ENCODE results near the gene RABGEF1. TPM values are rescaled to one million over a fixed set of nuclear protein-coding genes. Genes with fewer than 3 reads are reported as not detected.

The RABGEF1 gene
- total and polyA plus RNA-seq, 9 of the 15 experiments (the other 6 are each of a cell fraction or from before 2014, with no cell fraction given): 7.0 to 29.3 (median 20.5) TPM

- peaks cover 69% of the 10 kb centered on the region for H3K36me3 ChIP-seq (ENCODE audit: control insufficient read depth, insufficient read depth, low read length)
- ChIA-PET CTCF (ENCODE audit: low intra/inter-chr PET ratio) (interaction anchor here (0.5 kb wide), 1 partner anchor 88 kb away, joined by 3 read pairs; no protein-coding TSS in a partner anchor), POLR2A (interaction anchor here (0.6 kb wide), 1 partner anchor 1887 kb away, joined by 3 read pairs; no protein-coding TSS in a partner anchor)
- H3K4me2 ChIP-seq (ENCODE audit: insufficient read depth, low read length): no peak overlapping the region
- no peaks in the 10 kb centered on the region for H3K79me2 ChIP-seq (ENCODE audit: control insufficient read depth, insufficient read depth, low read length)
- H3K9me1 ChIP-seq (ENCODE audit: control insufficient read depth, insufficient read depth, low read length): no peaks in the 10 kb centered on the region
- DNase-seq (ENCODE audit: extremely low read depth in 1 of 4, low spot score in 3 of 4): no peak
- no peaks in the 10 kb centered on the region for H3K9me3 ChIP-seq (replicated peaks; ENCODE audit: control insufficient read depth, insufficient read depth, low read depth, low read length)
- H4K20me1 ChIP-seq (replicated peaks; ENCODE audit: control insufficient read depth, insufficient read depth, low read length): no peaks in the 10 kb centered on the region
- no peak overlapping the region for H3K27ac ChIP-seq (ENCODE audit: extremely low read depth, low read depth, low read length)
- no TSS peak for BruUV-seq (replicated peaks)
- H2AFZ ChIP-seq (ENCODE audit: low read depth, low read length): no peak overlapping the region
- intact Hi-C loops (cut with micrococcal nuclease): no loop called here
- in situ Hi-C loops (cut with MboI): no loop called here
- WGBS (ENCODE audit: insufficient coverage, low coverage, missing lambda C conversion rate): 84% methylated on average over 9 of the region's 9 CpGs
- no peak overlapping the region for H3K4me3 ChIP-seq
- no peak for FAIRE-seq
- no peak for ATAC-seq
- H3K27me3 ChIP-seq (ENCODE audit: control insufficient read depth in 2 of 2, insufficient read depth in 2 of 2, low read length in 2 of 2): no peaks in the 10 kb centered on the region
- H3K9ac ChIP-seq (ENCODE audit: insufficient read depth in 1 of 2, low read depth in 2 of 2, low read length in 2 of 2): no peak overlapping the region
- no peaks in the 10 kb centered on the region for H3K4me1 ChIP-seq (replicated peaks in 1 of 2; ENCODE audit: control insufficient read depth in 2 of 2, insufficient read depth in 2 of 2, low read length in 2 of 2)
- no peak for TF ChIP-seq E2F8 (IDR thresholded peaks at IDR 0.05; ENCODE audit: low read depth, partially characterized antibody)
- TF ChIP-seq KLF1 (tag; IDR thresholded peaks at IDR 0.05): no peak
- no peak for TF ChIP-seq CBFB (CRISPR knock-in tag; IDR thresholded peaks at IDR 0.05)
- TF ChIP-seq ZNF445 (CRISPR knock-in tag; IDR thresholded peaks at IDR 0.05; ENCODE audit: low read depth): no peak
- no peak for TF ChIP-seq RUNX1 (IDR thresholded peaks at IDR 0.05; ENCODE audit: low read depth)
- TF ChIP-seq ARID3A (IDR thresholded peaks at IDR 0.05; ENCODE audit: borderline replicate concordance, low read depth, low read length): no peak
- TF ChIP-seq TSHZ1 (CRISPR knock-in tag; IDR thresholded peaks at IDR 0.05): no peak
- TF ChIP-seq SMAD1 (IDR thresholded peaks at IDR 0.05; ENCODE audit: low read depth, low read length, partially characterized antibody): no peak
- TF ChIP-seq POLR2B (IDR thresholded peaks at IDR 0.05; ENCODE audit: low read depth, partially characterized antibody): no peak
- TF ChIP-seq ZNF511 (CRISPR knock-in tag; IDR thresholded peaks at IDR 0.05): no peak
- TF ChIP-seq ZBTB1 (CRISPR knock-in tag; IDR thresholded peaks at IDR 0.05; ENCODE audit: borderline replicate concordance, low read depth): no peak
- no peak for TF ChIP-seq RCOR1 (IDR thresholded peaks at IDR 0.05; ENCODE audit: borderline replicate concordance in 1 of 2, low read depth in 2 of 2, low read length in 2 of 2)
- no peak for TF ChIP-seq ZNF561 (CRISPR knock-in tag; conservative IDR thresholded peaks at IDR 0.05)
- TF ChIP-seq KLF13 (tag; IDR thresholded peaks at IDR 0.05; ENCODE audit: borderline replicate concordance, low read depth): no peak
Observed at GRCh38 chr7:66807736-66808135, 67.2 kb downstream of the RABGEF1 start.
